ENCODE results near the gene DGCR8.

DGCR8 gene

DNA sequence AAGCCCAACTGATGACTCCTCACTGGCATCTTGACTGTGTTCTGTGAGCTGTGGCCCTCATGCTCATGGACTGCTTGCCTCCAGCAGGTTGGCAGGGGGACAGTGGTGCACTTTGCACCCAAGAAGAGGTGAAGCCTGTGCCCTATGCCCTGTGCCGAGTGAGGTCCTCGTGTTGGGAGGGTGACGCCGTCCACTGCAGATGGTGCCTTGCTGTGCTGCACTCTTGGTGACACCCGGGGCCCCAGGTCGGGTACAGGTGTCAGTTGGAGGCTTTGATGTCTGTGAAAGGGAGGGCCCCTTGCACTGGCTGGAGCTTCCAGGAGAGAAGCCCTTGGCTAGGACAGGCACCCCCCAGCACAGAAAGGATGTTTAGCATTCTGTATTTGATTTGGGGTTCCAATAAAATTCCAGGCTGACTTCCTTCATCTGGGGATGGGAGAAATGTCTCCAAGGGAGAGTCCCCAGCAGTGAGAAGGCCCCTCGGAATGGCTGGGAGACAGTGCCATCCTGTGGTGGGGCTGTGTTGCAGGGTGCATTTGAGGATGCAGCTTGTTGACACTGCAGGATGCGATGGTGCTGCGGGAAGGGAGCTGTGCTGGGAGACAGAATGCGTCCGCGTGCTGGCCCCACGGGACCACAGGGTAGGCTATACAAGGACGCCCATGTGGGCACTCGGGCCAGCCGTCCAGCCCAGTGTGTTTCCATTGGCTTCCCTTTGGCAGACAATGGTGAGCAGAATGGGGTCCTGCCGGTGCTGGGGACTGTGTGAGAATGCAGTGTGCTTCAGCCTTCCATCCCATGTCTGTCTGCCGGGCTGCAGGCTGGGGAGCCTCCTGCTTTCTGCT, 49.1 kb downstream of the DGCR8 start:
- H4K20me1 ChIP-seq (ENCODE audit: control insufficient read depth, insufficient read depth, low read depth, low read length): peaks cover 3% of the 10 kb centered on the region; the same call in 1 of the 2 replicates
- H3K4me3 ChIP-seq (ENCODE audit: low read length): no peak overlapping the region
- H3K36me3 ChIP-seq (ENCODE audit: control insufficient read depth, low read length): peaks cover 48% of the 10 kb centered on the region
- peak; percentile 70 for TF ChIP-seq CTCF (IDR thresholded peaks at IDR 0.05; ENCODE audit: low read depth, low read length, poor library complexity, severe bottlenecking)
- no peak for TF ChIP-seq EZH2phosphoT487 (IDR thresholded peaks at IDR 0.05; ENCODE audit: borderline replicate concordance, low read length)
- H3K79me2 ChIP-seq (ENCODE audit: control insufficient read depth, low read length): peaks cover 5% of the 10 kb centered on the region
- no peaks in the 10 kb centered on the region for H3K9me2 ChIP-seq (replicated peaks; ENCODE audit: control insufficient read depth, low read length)
- H3K27me3 ChIP-seq (ENCODE audit: control insufficient read depth, low read length): peaks cover 24% of the 10 kb centered on the region
- H3K4me1 ChIP-seq (ENCODE audit: control insufficient read depth, low read length): peaks cover 9% of the 10 kb centered on the region; the same call in 1 of the 2 replicates
- no peak overlapping the region for H3K27ac ChIP-seq (ENCODE audit: low read depth, low read length)
- H3F3A ChIP-seq (ENCODE audit: control insufficient read depth, insufficient read depth): peaks cover 31% of the 10 kb centered on the region
- no peak overlapping the region for H3K4me2 ChIP-seq (ENCODE audit: low read length)
- H3K9me3 ChIP-seq (ENCODE audit: control insufficient read depth, insufficient read depth, low read length): no peaks in the 10 kb centered on the region

- Histone ChIP-seq H3K4me3 (ENCODE audit: low read length) (no peak overlapping the region), H3K36me3 (ENCODE audit: control insufficient read depth, low read length) (peaks cover 43% of the 10 kb centered on the region), H3K27me3 (ENCODE audit: control insufficient read depth, low read length) (peaks cover 24% of the 10 kb centered on the region), H3K4me1 (ENCODE audit: control insufficient read depth, low read length) (peaks cover 9% of the 10 kb centered on the region; the same call in 1 of the 2 replicates), H3K79me2 (ENCODE audit: control insufficient read depth, low read length) (0 out of 2 replicates have a peak, but pooled peaks cover under 1% of the 10 kb centered on the region), H3K9me2 (replicated peaks; ENCODE audit: control insufficient read depth, low read length) (no peaks in the 10 kb centered on the region), H3K27ac (ENCODE audit: low read depth, low read length) (no peak overlapping the region), H3F3A (ENCODE audit: control insufficient read depth, insufficient read depth) (peaks cover 31% of the 10 kb centered on the region), H4K20me1 (ENCODE audit: control insufficient read depth, insufficient read depth, low read depth, low read length) (peaks cover 3% of the 10 kb centered on the region; the same call in 1 of the 2 replicates), H3K9me3 (ENCODE audit: control insufficient read depth, insufficient read depth, low read length) (no peaks in the 10 kb centered on the region), H3K4me2 (ENCODE audit: low read length) (no peak overlapping the region)
- no peak for TF ChIP-seq EZH2phosphoT487 (IDR thresholded peaks at IDR 0.05; ENCODE audit: borderline replicate concordance, low read length)
- TF ChIP-seq CTCF (IDR thresholded peaks at IDR 0.05; ENCODE audit: low read depth, low read length, poor library complexity, severe bottlenecking): no peak
Measured at GRCh38 chr22:20129747-20130014, 49.6 kb downstream of the DGCR8 start.

- Histone ChIP-seq H3F3A (ENCODE audit: control insufficient read depth, insufficient read depth) (peaks cover 27% of the 10 kb centered on the region), H3K9me3 (ENCODE audit: control insufficient read depth, insufficient read depth, low read length) (no peaks in the 10 kb centered on the region), H3K4me2 (ENCODE audit: low read length) (peak overlapping the region; percentile 66), H3K79me2 (ENCODE audit: control insufficient read depth, low read length) (no peaks in the 10 kb centered on the region), H3K9me2 (replicated peaks; ENCODE audit: control insufficient read depth, low read length) (no peaks in the 10 kb centered on the region), H3K4me1 (ENCODE audit: control insufficient read depth, low read length) (peaks cover 9% of the 10 kb centered on the region; the same call in 1 of the 2 replicates), H3K4me3 (ENCODE audit: low read length) (no peak overlapping the region; the same call in 1 of the 2 replicates), H3K27me3 (ENCODE audit: control insufficient read depth, low read length) (peaks cover 24% of the 10 kb centered on the region), H4K20me1 (ENCODE audit: control insufficient read depth, insufficient read depth, low read depth, low read length) (peaks cover 3% of the 10 kb centered on the region; the same call in 1 of the 2 replicates), H3K36me3 (ENCODE audit: control insufficient read depth, low read length) (peaks cover 36% of the 10 kb centered on the region), H3K27ac (ENCODE audit: low read depth, low read length) (no peak overlapping the region)
- no peak for TF ChIP-seq EZH2phosphoT487 (IDR thresholded peaks at IDR 0.05; ENCODE audit: borderline replicate concordance, low read length)
- peak; percentile 10 for TF ChIP-seq CTCF (IDR thresholded peaks at IDR 0.05; ENCODE audit: low read depth, low read length, poor library complexity, severe bottlenecking)
Measured at GRCh38 chr22:20130319-20130718, 50.3 kb downstream of the DGCR8 start.

All from DOHH2 (cell line).